Measurements from ENCODE around the gene HIVEP3. TPM values are rescaled to one million over a fixed set of nuclear protein-coding genes. Genes with fewer than 3 reads are reported as not detected.

Gene HIVEP3
- total and polyA plus RNA-seq, 2 experiments from 2014 or later, result 0.57 to 5.9 TPM

GRCh38 chr1:41844255-41844654, 74.5 kb downstream of the HIVEP3 start:
- no peak for TF ChIP-seq EZH2phosphoT487 (IDR thresholded peaks at IDR 0.05; ENCODE audit: low read depth, severe bottlenecking, unreplicated experiment)
- TF ChIP-seq EZH2 (IDR thresholded peaks at IDR 0.05; ENCODE audit: borderline replicate concordance), result no peak
- no peak for TF ChIP-seq CTCF (IDR thresholded peaks at IDR 0.05; ENCODE audit: poor library complexity)
- no peaks in the 10 kb centered on the region for H3K9me3 ChIP-seq (ENCODE audit: low read depth)
- no peaks in the 10 kb centered on the region for H3K27me3 ChIP-seq
- WGBS (ENCODE audit: low lambda C conversion rate, missing lambda C conversion rate), result 74% methylated on average over 8 of the region's 8 CpGs
- H3K79me2 ChIP-seq, result no peaks in the 10 kb centered on the region
- no peak overlapping the region for H2AFZ ChIP-seq
- H3K36me3 ChIP-seq (replicated peaks; ENCODE audit: insufficient read depth, low read depth), result no peaks in the 10 kb centered on the region
- H3K9me2 ChIP-seq (replicated peaks; ENCODE audit: insufficient read depth), result no peaks in the 10 kb centered on the region
- H3K4me2 ChIP-seq, result no peak overlapping the region
- H4K20me1 ChIP-seq (ENCODE audit: insufficient read depth, poor library complexity, severe bottlenecking), result no peaks in the 10 kb centered on the region
- H3K4me1 ChIP-seq (ENCODE audit: insufficient read depth), result peaks cover 5% of the 10 kb centered on the region
- DNase-seq (ENCODE audit: low spot score), result no peak
- no peak overlapping the region for H3K27ac ChIP-seq
- no peak overlapping the region for H3K4me3 ChIP-seq

GRCh38 chr1:41842993-41843755, 75.5 kb downstream of the HIVEP3 start:
- Histone ChIP-seq H3K27ac (no peak overlapping the region), H3K79me2 (no peaks in the 10 kb centered on the region), H3K9me3 (ENCODE audit: low read depth) (no peaks in the 10 kb centered on the region), H2AFZ (no peak overlapping the region), H3K27me3 (no peaks in the 10 kb centered on the region), H3K4me1 (ENCODE audit: insufficient read depth) (peaks cover 5% of the 10 kb centered on the region), H3K4me2 (no peak overlapping the region), H3K9me2 (replicated peaks; ENCODE audit: insufficient read depth) (no peaks in the 10 kb centered on the region), H3K4me3 (no peak overlapping the region), H3K36me3 (replicated peaks; ENCODE audit: insufficient read depth, low read depth) (no peaks in the 10 kb centered on the region), H4K20me1 (ENCODE audit: insufficient read depth, poor library complexity, severe bottlenecking) (no peaks in the 10 kb centered on the region)
- no peak for DNase-seq (ENCODE audit: low spot score)
- 60% methylated on average over 11 of the region's 11 CpGs for WGBS (ENCODE audit: low lambda C conversion rate, missing lambda C conversion rate)
- TF ChIP-seq EZH2phosphoT487 (IDR thresholded peaks at IDR 0.05; ENCODE audit: low read depth, severe bottlenecking, unreplicated experiment) (no peak), EZH2 (IDR thresholded peaks at IDR 0.05; ENCODE audit: borderline replicate concordance) (no peak), CTCF (IDR thresholded peaks at IDR 0.05; ENCODE audit: poor library complexity) (no peak)

- Histone ChIP-seq H4K20me1 (ENCODE audit: insufficient read depth, poor library complexity, severe bottlenecking) (no peaks in the 10 kb centered on the region), H3K9me3 (ENCODE audit: low read depth) (no peaks in the 10 kb centered on the region), H3K4me3 (no peak overlapping the region), H3K9me2 (replicated peaks; ENCODE audit: insufficient read depth) (no peaks in the 10 kb centered on the region), H3K79me2 (no peaks in the 10 kb centered on the region), H2AFZ (no peak overlapping the region), H3K27me3 (no peaks in the 10 kb centered on the region), H3K36me3 (replicated peaks; ENCODE audit: insufficient read depth, low read depth) (no peaks in the 10 kb centered on the region), H3K27ac (no peak overlapping the region), H3K4me1 (ENCODE audit: insufficient read depth) (peaks cover 5% of the 10 kb centered on the region), H3K4me2 (no peak overlapping the region)
- no peak for DNase-seq (ENCODE audit: low spot score)
- TF ChIP-seq CTCF (IDR thresholded peaks at IDR 0.05; ENCODE audit: poor library complexity) (no peak), EZH2phosphoT487 (IDR thresholded peaks at IDR 0.05; ENCODE audit: low read depth, severe bottlenecking, unreplicated experiment) (no peak), EZH2 (IDR thresholded peaks at IDR 0.05; ENCODE audit: borderline replicate concordance) (no peak)
- 48% methylated on average over 2 of the region's 2 CpGs for whole genome bisulfite sequencing (ENCODE audit: low lambda C conversion rate, missing lambda C conversion rate)
Observed at GRCh38 chr1:41842326-41842725, 76.4 kb downstream of the HIVEP3 start.
